HFFc6 (cell line): Measurements from ENCODE around the gene ADAM17. TPM values are rescaled to one million over a fixed set of nuclear protein-coding genes. Genes with fewer than 3 reads are reported as not detected.

ENCODE experiments used
- DNase-seq: peaks from one replicate; pipeline ENCODE4 v3.0.0-alpha.2; 2018
- H3K27ac Mint-ChIP-seq: 2 replicates; pipeline ENCODE4 v1.8.0; 2020; ENCODE audit warnings: mild to moderate bottlenecking, mixed read lengths
- H3K27me3 Mint-ChIP-seq: 2 replicates; pipeline ENCODE4 v1.8.0; 2021; ENCODE audit warnings: mild to moderate bottlenecking, moderate library complexity, mixed read lengths; ENCODE audit not compliant: insufficient read depth
- H3K36me3 Mint-ChIP-seq: 2 replicates; pipeline ENCODE4 v1.8.0; 2021; ENCODE audit warnings: low read depth, mixed read lengths
- H3K4me1 Mint-ChIP-seq: 2 replicates; pipeline ENCODE4 v1.8.0; 2020; ENCODE audit warnings: low read depth, mixed read lengths
- H3K4me3 Mint-ChIP-seq: 2 replicates; pipeline ENCODE4 v1.8.0; 2020; ENCODE audit warnings: mild to moderate bottlenecking, moderate library complexity, mixed read lengths
- H3K9me3 Mint-ChIP-seq: 2 replicates; pipeline ENCODE4 v1.8.0; 2020; ENCODE audit warnings: mild to moderate bottlenecking, mixed read lengths
- CTCF ChIP-seq: fragments of 200-600 bp; sonication (generic); IDR thresholded peaks from 2 replicates; pipeline ENCODE4 v1.5.0; 2021; ENCODE audit warnings: antibody characterized with exemption, mild to moderate bottlenecking
- total RNA-seq, 6 experiments: library from RNA; stranded (reverse); fragmentation: NEBNext Ultra II Directional; extraction: Animal tissue kit (Norgen Biotek cat#: 25700); gene quantifications; 2 replicates in 1 of 6; 3 replicates in 5 of 6; pipeline ENCODE4 v1.2.3, GENCODE V29; 2021

Gene ADAM17
- total RNA-seq, 6 experiments from 2014 or later, result 16.0 to 20.0 (median 19.4) TPM

- peaks cover 22% of the 10 kb centered on the region for H3K4me1 Mint-ChIP-seq
- H3K9me3 Mint-ChIP-seq, result no peaks in the 10 kb centered on the region
- no peaks in the 10 kb centered on the region for H3K27me3 Mint-ChIP-seq
- DNase-seq, result no peak
- H3K36me3 Mint-ChIP-seq, result peaks cover 36% of the 10 kb centered on the region
- TF ChIP-seq CTCF, result no peak
- H3K4me3 Mint-ChIP-seq, result no peak overlapping the region
- H3K27ac Mint-ChIP-seq, result no peak overlapping the region
Measured at GRCh38 chr2:9443526-9443925, 112.1 kb downstream of the ADAM17 start.

DNA sequence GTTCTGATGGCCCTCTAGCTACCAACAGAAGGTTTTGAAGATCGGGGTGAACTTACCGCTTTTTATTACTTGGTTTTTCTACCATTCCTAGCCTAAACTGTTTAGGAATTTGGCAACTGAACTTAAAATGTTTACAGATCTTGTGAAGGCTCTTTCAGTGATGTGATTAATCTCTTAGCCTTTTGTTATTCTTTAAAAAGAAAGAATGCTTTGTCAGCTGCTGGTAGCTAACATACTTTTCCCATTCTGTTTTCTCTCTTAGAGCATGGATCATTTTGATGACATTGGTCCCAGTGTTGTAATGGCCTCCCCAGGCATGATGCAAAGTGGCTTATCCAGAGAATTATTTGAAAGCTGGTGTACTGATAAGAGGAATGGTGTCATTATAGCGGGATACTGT is 114.1 kb downstream of the ADAM17 start:
- Mint-ChIP-seq H3K27ac (peak overlapping the region; percentile 59), H3K4me3 (no peak overlapping the region), H3K27me3 (no peaks in the 10 kb centered on the region), H3K4me1 (peaks cover 22% of the 10 kb centered on the region), H3K9me3 (no peaks in the 10 kb centered on the region), H3K36me3 (peaks cover 45% of the 10 kb centered on the region)
- TF ChIP-seq CTCF, result no peak
- DNase-seq, result no peak

DNA sequence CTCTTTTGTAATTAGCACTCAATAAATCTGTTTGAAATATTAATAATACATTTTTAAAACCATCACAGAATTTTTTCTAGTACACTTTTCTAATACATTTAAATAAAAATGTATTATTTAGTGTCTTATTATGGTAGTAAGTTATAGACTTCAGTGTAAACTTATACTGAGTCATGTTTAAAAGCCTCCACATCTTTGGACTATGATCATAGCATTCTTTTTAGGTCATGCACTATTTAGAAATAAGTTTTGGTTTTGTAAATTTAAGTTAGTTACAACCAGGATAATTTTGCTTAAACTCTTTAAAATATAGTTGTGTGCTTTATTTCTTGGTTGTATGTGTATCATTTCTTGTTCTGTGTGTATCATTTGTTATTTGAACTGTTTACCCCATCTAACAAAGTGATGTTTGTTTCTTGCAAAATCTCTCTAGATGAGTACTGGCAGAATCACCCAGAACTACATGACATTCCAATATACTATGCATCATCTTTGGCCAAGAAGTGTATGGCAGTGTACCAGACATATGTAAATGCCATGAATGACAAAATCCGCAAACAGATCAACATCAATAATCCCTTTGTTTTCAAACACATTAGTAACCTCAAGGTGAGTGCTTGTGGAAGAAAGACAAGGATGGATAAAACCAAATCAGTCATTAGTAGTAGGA is 115.4 kb downstream of the ADAM17 start:
- H3K36me3 Mint-ChIP-seq, result peaks cover 44% of the 10 kb centered on the region
- H3K27ac Mint-ChIP-seq, result peak overlapping the region; percentile 92
- H3K27me3 Mint-ChIP-seq, result no peaks in the 10 kb centered on the region
- peaks cover 22% of the 10 kb centered on the region for H3K4me1 Mint-ChIP-seq
- TF ChIP-seq CTCF, result no peak
- DNase-seq, result peak; percentile 51
- H3K9me3 Mint-ChIP-seq, result no peaks in the 10 kb centered on the region
- H3K4me3 Mint-ChIP-seq, result no peak overlapping the region

DNA sequence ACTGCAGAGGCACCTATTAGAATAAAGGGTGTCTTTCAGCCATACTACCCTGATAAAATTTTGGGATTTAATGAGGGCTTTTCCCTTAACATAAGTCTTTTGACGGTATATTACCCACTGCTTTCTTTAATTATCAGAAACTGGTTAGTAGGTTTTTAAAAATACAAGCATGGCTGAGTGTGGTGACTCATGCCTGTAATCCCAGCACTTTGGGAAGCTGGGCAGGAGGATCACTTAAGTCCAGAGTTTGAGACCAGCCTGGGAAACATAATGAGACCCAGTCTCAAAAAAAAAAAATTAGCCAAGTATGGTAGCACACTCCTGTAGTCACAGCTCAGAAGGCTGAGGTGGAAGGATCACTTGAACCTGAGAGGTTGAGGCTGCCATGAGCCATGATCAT is 116.1 kb downstream of the ADAM17 start:
- Mint-ChIP-seq H3K27ac (peak overlapping the region; percentile 92), H3K4me1 (peaks cover 22% of the 10 kb centered on the region), H3K36me3 (peaks cover 41% of the 10 kb centered on the region), H3K9me3 (no peaks in the 10 kb centered on the region), H3K27me3 (no peaks in the 10 kb centered on the region), H3K4me3 (peak overlapping the region; percentile 56)
- TF ChIP-seq CTCF, result no peak
- DNase-seq, result no peak

Other genes starting within 250 kb of the ADAM17 start
- 100 to 1,000 TPM; 205 to 238 (median 225) TPM for gene ITGB1BP1, start 132.3 kb downstream of the ADAM17 start, total RNA-seq
- gene CPSF3, start 132.2 kb downstream of the ADAM17 start, total RNA-seq, result 10 to 100 TPM; 40.6 to 49.8 (median 44.5) TPM
- 10 to 100 TPM; 65.5 to 79.0 (median 71.0) TPM for gene IAH1, start 81.3 kb downstream of the ADAM17 start, total RNA-seq
- gene YWHAQ, start 75.2 kb upstream of the ADAM17 start, total RNA-seq, result 100 to 1,000 TPM; 461 to 607 (median 548) TPM